Activated naive CD4-positive, alpha-beta T cell treated with anti-CD3 and anti-CD28 coated beads, Interleukin-2, amount 50 U/mL, for 72 hours (primary cell): Measurements from ENCODE around the gene HLA-E. TPM values are rescaled to one million over a fixed set of nuclear protein-coding genes. Genes with fewer than 3 reads are reported as not detected.
A peak's percentile ranks its signal among the peaks of the same experiment; 100 is the strongest.

Experiments
- ATAC-seq, 2 donors: fragments of 150-1000 bp; cut with Tn5 transposase; 2 replicates each; pipeline ENCODE4 v1.10.0; 2021; ENCODE audit warnings: mild to moderate bottlenecking in 2 of 2, moderate library complexity in 2 of 2
- DNase-seq, 2 donors: peaks; one replicate each; pipeline ENCODE4 v3.0.0; 2021 to 2022; ENCODE audit warnings: low spot score in 2 of 2
- H3K27ac Mint-ChIP-seq, 2 donors: one replicate each; pipeline ENCODE4 v1.8.0; 2022; ENCODE audit warnings: mild to moderate bottlenecking in 2 of 2, mixed read lengths in 2 of 2
- H3K36me3 Mint-ChIP-seq, 2 donors: one replicate each; pipeline ENCODE4 v1.8.0; 2022; ENCODE audit warnings: mixed read lengths in 2 of 2
- H3K9me3 Mint-ChIP-seq, 2 donors: one replicate each; pipeline ENCODE4 v1.8.0; 2022; ENCODE audit warnings: mixed read lengths in 2 of 2
- total RNA-seq, 2 donors: library from RNA; stranded (reverse); gene quantifications; one replicate each; pipeline ENCODE4 v1.2.3, GENCODE V29; 2022

The HLA-E gene
- total RNA-seq, 2 donors from 2014 or later = 493 to 574 TPM

- no peak for DNase-seq
- no peak for ATAC-seq
- H3K36me3 Mint-ChIP-seq = no peaks in the 10 kb centered on the region
- no peaks in the 10 kb centered on the region for H3K9me3 Mint-ChIP-seq
- peak overlapping the region in 1 of 2 donors; percentile 54 for H3K27ac Mint-ChIP-seq
These were observed 53.6 kb downstream of the HLA-E start for GRCh38 chr6:30542915-30543314.

Other genes starting within 250 kb of the HLA-E start
- 10 to 100 TPM; 14.2 to 17.1 TPM for gene TRIM39, start 162.6 kb upstream of the HLA-E start, total RNA-seq
- 10 to 100 TPM; 20.8 to 49.9 TPM for gene RPP21, start 144.4 kb upstream of the HLA-E start, total RNA-seq
- gene GNL1, start 67.0 kb downstream of the HLA-E start, total RNA-seq = 100 to 1,000 TPM; 107 to 139 TPM
- gene PRR3, start 67.8 kb downstream of the HLA-E start, total RNA-seq = 10 to 100 TPM; 19.8 to 27.4 TPM
- gene ABCF1, start 81.9 kb downstream of the HLA-E start, total RNA-seq = 10 to 100 TPM; 84.7 to 91.3 TPM
- 10 to 100 TPM; 92.1 to 96.8 TPM for gene PPP1R10, start 127.7 kb downstream of the HLA-E start, total RNA-seq
- gene MRPS18B, start 128.3 kb downstream of the HLA-E start, total RNA-seq = 100 to 1,000 TPM in 1 of 2 donors, 10 to 100 TPM in 1; 99.8 to 100 TPM
- 10 to 100 TPM; 14.5 to 15.1 TPM for gene ATAT1, start 137.4 kb downstream of the HLA-E start, total RNA-seq
- 10 to 100 TPM; 20.5 to 81.5 TPM for gene C6orf136, start 157.6 kb downstream of the HLA-E start, total RNA-seq
- 10 to 100 TPM; 31.7 to 37.5 TPM for gene DHX16, start 183.5 kb downstream of the HLA-E start, total RNA-seq
- 100 to 1,000 TPM; 184 to 274 TPM for gene PPP1R18, start 197.1 kb downstream of the HLA-E start, total RNA-seq
- gene NRM, start 201.5 kb downstream of the HLA-E start, total RNA-seq = 10 to 100 TPM; 35.7 to 53.5 TPM
- 100 to 1,000 TPM in 1 of 2 donors, 10 to 100 TPM in 1; 84.2 to 127 TPM for gene MDC1, start 227.8 kb downstream of the HLA-E start, total RNA-seq
- gene TUBB, start 230.8 kb downstream of the HLA-E start, total RNA-seq = 1,000 to 10,000 TPM; 1,507 to 1,783 TPM